ENCODE data around the gene STRBP. TPM values are rescaled to one million over a fixed set of nuclear protein-coding genes. Genes with fewer than 3 reads are reported as not detected.

Gene STRBP
- total RNA-seq, 2 donors from 2014 or later: 2.8 to 3.3 TPM

GRCh38 chr9:123121457-123121856 lies 146.9 kb downstream of the STRBP start:
- DNase-seq (ENCODE audit: low spot score) (no peak), ATAC-seq (ENCODE audit: insufficient number of reproducible peaks, low FRiP score, low read depth) (no peak)
- Histone ChIP-seq H3K27me3 (replicated peaks; ENCODE audit: insufficient read depth) (no peaks in the 10 kb centered on the region), H3K4me3 (no peak overlapping the region), H3K27ac (no peak overlapping the region), H3K9me3 (no peaks in the 10 kb centered on the region), H3K4me1 (ENCODE audit: control insufficient read depth in 1 of 2, low read depth in 2 of 2) (peaks cover 9 to 37% of the 10 kb centered on the region in 2 donors), H3K36me3 (no peaks in the 10 kb centered on the region)
- TF ChIP-seq CTCF (IDR thresholded peaks at IDR 0.05): no peak

- DNase-seq (ENCODE audit: low spot score) (no peak), ATAC-seq (ENCODE audit: insufficient number of reproducible peaks, low FRiP score, low read depth) (no peak)
- TF ChIP-seq CTCF (IDR thresholded peaks at IDR 0.05): no peak
- Histone ChIP-seq H3K4me1 (ENCODE audit: control insufficient read depth in 1 of 2, low read depth in 2 of 2) (peaks cover 9 to 38% of the 10 kb centered on the region in 2 donors), H3K4me3 (no peak overlapping the region), H3K27me3 (replicated peaks; ENCODE audit: insufficient read depth) (no peaks in the 10 kb centered on the region), H3K36me3 (no peaks in the 10 kb centered on the region), H3K27ac (no peak overlapping the region), H3K9me3 (no peaks in the 10 kb centered on the region)
These were observed 147.4 kb downstream of the STRBP start for GRCh38 chr9:123120953-123121352.

GRCh38 chr9:123120131-123120530 lies 148.3 kb downstream of the STRBP start:
- H3K9me3 ChIP-seq: no peaks in the 10 kb centered on the region
- no peaks in the 10 kb centered on the region for H3K27me3 ChIP-seq (replicated peaks; ENCODE audit: insufficient read depth)
- peaks cover 9 to 46% of the 10 kb centered on the region in 2 donors for H3K4me1 ChIP-seq (ENCODE audit: control insufficient read depth in 1 of 2, low read depth in 2 of 2)
- no peak overlapping the region for H3K27ac ChIP-seq
- H3K36me3 ChIP-seq: no peaks in the 10 kb centered on the region
- DNase-seq (ENCODE audit: low spot score): no peak
- ATAC-seq (ENCODE audit: insufficient number of reproducible peaks, low FRiP score, low read depth): no peak
- H3K4me3 ChIP-seq: no peak overlapping the region
- TF ChIP-seq CTCF (IDR thresholded peaks at IDR 0.05): no peak

GRCh38 chr9:123119566-123119965 lies 148.8 kb downstream of the STRBP start:
- TF ChIP-seq CTCF (IDR thresholded peaks at IDR 0.05): no peak
- Histone ChIP-seq H3K27ac (no peak overlapping the region), H3K36me3 (no peaks in the 10 kb centered on the region), H3K9me3 (no peaks in the 10 kb centered on the region), H3K27me3 (replicated peaks; ENCODE audit: insufficient read depth) (no peaks in the 10 kb centered on the region), H3K4me3 (peak overlapping the region; percentile 18), H3K4me1 (ENCODE audit: control insufficient read depth in 1 of 2, low read depth in 2 of 2) (peaks cover 9 to 52% of the 10 kb centered on the region in 2 donors)
- no peak for DNase-seq (ENCODE audit: low spot score)
- ATAC-seq (ENCODE audit: insufficient number of reproducible peaks, low FRiP score, low read depth): no peak

- no peak for TF ChIP-seq CTCF (IDR thresholded peaks at IDR 0.05)
- ATAC-seq (ENCODE audit: insufficient number of reproducible peaks, low FRiP score, low read depth) (no peak), DNase-seq (ENCODE audit: low spot score) (no peak)
- no peaks in the 10 kb centered on the region for H3K9me3 ChIP-seq
- H3K4me1 ChIP-seq (ENCODE audit: control insufficient read depth in 1 of 2, low read depth in 2 of 2): peaks cover 9 to 61% of the 10 kb centered on the region in 2 donors
- no peak overlapping the region for H3K27ac ChIP-seq
- H3K36me3 ChIP-seq: no peaks in the 10 kb centered on the region
- no peak overlapping the region for H3K4me3 ChIP-seq
- H3K27me3 ChIP-seq (replicated peaks; ENCODE audit: insufficient read depth): no peaks in the 10 kb centered on the region
These were observed 152.3 kb downstream of the STRBP start for GRCh38 chr9:123116036-123116435.
